Measurements from ENCODE around the gene ARMCX2. TPM values are rescaled to one million over a fixed set of nuclear protein-coding genes. Genes with fewer than 3 reads are reported as not detected.

ARMCX2 gene
- total and polyA plus RNA-seq, 2 experiments from 2014 or later: 47.8 to 118 TPM

DNA sequence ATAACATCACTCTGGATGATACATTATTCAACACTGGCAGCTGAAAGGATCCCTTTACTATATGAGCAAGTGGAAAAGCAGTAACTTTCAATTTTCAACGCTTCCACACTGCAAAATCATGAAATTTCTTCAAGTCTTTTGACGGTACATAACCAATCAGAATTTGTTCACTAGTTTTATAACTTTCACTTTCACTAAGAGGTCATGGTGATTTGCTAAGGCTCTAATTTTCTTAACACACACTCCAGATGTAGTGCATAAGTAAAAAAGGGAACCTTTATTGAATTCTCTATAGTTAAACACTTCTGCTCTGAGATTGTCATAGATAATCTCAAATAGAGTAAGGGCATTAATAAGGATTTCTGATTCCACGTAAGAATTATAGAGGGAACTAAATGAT is 4.1 kb downstream of the ARMCX2 start:
- DNase-seq (ENCODE audit: low spot score) (no peak), ATAC-seq (no peak)
- Mint-ChIP-seq H3K27ac (no peak overlapping the region), H3K4me3 (no peak overlapping the region), H3K9me3 (no peaks in the 10 kb centered on the region), H3K36me3 (ENCODE audit: low read depth) (peaks cover 24% of the 10 kb centered on the region), H3K4me1 (peaks cover 17% of the 10 kb centered on the region), H3K27me3 (ENCODE audit: insufficient read depth, low read depth, poor library complexity) (peaks cover 3% of the 10 kb centered on the region)
- Histone ChIP-seq H3K79me2 (replicated peaks; ENCODE audit: insufficient read depth) (0 out of 2 replicates have a peak, but pooled peaks cover 3% of the 10 kb centered on the region), H3K27ac (ENCODE audit: low read depth) (no peak overlapping the region), H3F3A (replicated peaks; ENCODE audit: low read depth) (no peaks in the 10 kb centered on the region), H3K27me3 (ENCODE audit: insufficient read depth) (no peaks in the 10 kb centered on the region), H4K20me1 (replicated peaks; ENCODE audit: insufficient read depth) (no peaks in the 10 kb centered on the region), H2AFZ (no peak overlapping the region), H3K4me3 (no peak overlapping the region), H3K36me3 (ENCODE audit: insufficient read depth) (no peaks in the 10 kb centered on the region), H3K4me1 (ENCODE audit: insufficient read depth) (peaks cover 4% of the 10 kb centered on the region; the same call in 1 of the 2 replicates), H3K4me2 (no peak overlapping the region), H3K9me2 (ENCODE audit: insufficient read depth) (no peaks in the 10 kb centered on the region)
- TF ChIP-seq POLR2AphosphoS5 (IDR thresholded peaks at IDR 0.05; ENCODE audit: low read depth) (no peak), ZNF114 (CRISPR knock-in tag; IDR thresholded peaks at IDR 0.05) (no peak), CREB1 (CRISPR knock-in tag; IDR thresholded peaks at IDR 0.05; ENCODE audit: low read depth) (no peak), NANOG (IDR thresholded peaks at IDR 0.05; ENCODE audit: borderline replicate concordance) (no peak), EZH2phosphoT487 (IDR thresholded peaks at IDR 0.05; ENCODE audit: unreplicated experiment) (no peak), ZNF331 (CRISPR knock-in tag; IDR thresholded peaks at IDR 0.05; ENCODE audit: low read depth) (no peak), STAT1 (IDR thresholded peaks at IDR 0.05; ENCODE audit: unreplicated experiment) (no peak), EZH2 (IDR thresholded peaks at IDR 0.05; ENCODE audit: low read depth, unreplicated experiment) (no peak), JUNB (IDR thresholded peaks at IDR 0.05; ENCODE audit: unreplicated experiment) (no peak)
- TF ChIP-seq, protein P1, sequence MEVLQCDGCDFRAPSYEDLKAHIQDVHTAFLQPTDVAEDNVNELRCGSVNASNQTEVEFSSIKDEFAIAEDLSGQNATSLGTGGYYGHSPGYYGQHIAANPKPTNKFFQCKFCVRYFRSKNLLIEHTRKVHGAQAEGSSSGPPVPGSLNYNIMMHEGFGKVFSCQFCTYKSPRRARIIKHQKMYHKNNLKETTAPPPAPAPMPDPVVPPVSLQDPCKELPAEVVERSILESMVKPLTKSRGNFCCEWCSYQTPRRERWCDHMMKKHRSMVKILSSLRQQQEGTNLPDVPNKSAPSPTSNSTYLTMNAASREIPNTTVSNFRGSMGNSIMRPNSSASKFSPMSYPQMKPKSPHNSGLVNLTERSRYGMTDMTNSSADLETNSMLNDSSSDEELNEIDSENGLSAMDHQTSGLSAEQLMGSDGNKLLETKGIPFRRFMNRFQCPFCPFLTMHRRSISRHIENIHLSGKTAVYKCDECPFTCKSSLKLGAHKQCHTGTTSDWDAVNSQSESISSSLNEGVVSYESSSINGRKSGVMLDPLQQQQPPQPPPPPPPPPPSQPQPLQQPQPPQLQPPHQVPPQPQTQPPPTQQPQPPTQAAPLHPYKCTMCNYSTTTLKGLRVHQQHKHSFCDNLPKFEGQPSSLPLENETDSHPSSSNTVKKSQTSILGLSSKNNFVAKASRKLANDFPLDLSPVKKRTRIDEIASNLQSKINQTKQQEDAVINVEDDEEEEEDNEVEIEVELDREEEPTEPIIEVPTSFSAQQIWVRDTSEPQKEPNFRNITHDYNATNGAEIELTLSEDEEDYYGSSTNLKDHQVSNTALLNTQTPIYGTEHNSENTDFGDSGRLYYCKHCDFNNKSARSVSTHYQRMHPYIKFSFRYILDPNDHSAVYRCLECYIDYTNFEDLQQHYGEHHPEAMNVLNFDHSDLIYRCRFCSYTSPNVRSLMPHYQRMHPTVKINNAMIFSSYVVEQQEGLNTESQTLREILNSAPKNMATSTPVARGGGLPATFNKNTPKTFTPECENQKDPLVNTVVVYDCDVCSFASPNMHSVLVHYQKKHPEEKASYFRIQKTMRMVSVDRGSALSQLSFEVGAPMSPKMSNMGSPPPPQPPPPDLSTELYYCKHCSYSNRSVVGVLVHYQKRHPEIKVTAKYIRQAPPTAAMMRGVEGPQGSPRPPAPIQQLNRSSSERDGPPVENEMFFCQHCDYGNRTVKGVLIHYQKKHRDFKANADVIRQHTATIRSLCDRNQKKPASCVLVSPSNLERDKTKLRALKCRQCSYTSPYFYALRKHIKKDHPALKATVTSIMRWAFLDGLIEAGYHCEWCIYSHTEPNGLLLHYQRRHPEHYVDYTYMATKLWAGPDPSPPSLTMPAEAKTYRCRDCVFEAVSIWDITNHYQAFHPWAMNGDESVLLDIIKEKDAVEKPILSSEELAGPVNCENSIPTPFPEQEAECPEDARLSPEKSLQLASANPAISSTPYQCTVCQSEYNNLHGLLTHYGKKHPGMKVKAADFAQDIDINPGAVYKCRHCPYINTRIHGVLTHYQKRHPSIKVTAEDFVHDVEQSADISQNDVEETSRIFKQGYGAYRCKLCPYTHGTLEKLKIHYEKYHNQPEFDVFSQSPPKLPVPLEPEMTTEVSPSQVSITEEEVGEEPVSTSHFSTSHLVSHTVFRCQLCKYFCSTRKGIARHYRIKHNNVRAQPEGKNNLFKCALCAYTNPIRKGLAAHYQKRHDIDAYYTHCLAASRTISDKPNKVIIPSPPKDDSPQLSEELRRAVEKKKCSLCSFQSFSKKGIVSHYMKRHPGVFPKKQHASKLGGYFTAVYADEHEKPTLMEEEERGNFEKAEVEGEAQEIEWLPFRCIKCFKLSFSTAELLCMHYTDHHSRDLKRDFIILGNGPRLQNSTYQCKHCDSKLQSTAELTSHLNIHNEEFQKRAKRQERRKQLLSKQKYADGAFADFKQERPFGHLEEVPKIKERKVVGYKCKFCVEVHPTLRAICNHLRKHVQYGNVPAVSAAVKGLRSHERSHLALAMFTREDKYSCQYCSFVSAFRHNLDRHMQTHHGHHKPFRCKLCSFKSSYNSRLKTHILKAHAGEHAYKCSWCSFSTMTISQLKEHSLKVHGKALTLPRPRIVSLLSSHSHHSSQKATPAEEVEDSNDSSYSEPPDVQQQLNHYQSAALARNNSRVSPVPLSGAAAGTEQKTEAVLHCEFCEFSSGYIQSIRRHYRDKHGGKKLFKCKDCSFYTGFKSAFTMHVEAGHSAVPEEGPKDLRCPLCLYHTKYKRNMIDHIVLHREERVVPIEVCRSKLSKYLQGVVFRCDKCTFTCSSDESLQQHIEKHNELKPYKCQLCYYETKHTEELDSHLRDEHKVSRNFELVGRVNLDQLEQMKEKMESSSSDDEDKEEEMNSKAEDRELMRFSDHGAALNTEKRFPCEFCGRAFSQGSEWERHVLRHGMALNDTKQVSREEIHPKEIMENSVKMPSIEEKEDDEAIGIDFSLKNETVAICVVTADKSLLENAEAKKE (CRISPR knock-in tag; IDR thresholded peaks at IDR 0.05): no peak
- TF ChIP-seq, protein P2, sequence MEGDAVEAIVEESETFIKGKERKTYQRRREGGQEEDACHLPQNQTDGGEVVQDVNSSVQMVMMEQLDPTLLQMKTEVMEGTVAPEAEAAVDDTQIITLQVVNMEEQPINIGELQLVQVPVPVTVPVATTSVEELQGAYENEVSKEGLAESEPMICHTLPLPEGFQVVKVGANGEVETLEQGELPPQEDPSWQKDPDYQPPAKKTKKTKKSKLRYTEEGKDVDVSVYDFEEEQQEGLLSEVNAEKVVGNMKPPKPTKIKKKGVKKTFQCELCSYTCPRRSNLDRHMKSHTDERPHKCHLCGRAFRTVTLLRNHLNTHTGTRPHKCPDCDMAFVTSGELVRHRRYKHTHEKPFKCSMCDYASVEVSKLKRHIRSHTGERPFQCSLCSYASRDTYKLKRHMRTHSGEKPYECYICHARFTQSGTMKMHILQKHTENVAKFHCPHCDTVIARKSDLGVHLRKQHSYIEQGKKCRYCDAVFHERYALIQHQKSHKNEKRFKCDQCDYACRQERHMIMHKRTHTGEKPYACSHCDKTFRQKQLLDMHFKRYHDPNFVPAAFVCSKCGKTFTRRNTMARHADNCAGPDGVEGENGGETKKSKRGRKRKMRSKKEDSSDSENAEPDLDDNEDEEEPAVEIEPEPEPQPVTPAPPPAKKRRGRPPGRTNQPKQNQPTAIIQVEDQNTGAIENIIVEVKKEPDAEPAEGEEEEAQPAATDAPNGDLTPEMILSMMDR (conservative IDR thresholded peaks at IDR 0.05; ENCODE audit: low read depth in 2 of 2): no peak
- TF ChIP-seq, protein P3, sequence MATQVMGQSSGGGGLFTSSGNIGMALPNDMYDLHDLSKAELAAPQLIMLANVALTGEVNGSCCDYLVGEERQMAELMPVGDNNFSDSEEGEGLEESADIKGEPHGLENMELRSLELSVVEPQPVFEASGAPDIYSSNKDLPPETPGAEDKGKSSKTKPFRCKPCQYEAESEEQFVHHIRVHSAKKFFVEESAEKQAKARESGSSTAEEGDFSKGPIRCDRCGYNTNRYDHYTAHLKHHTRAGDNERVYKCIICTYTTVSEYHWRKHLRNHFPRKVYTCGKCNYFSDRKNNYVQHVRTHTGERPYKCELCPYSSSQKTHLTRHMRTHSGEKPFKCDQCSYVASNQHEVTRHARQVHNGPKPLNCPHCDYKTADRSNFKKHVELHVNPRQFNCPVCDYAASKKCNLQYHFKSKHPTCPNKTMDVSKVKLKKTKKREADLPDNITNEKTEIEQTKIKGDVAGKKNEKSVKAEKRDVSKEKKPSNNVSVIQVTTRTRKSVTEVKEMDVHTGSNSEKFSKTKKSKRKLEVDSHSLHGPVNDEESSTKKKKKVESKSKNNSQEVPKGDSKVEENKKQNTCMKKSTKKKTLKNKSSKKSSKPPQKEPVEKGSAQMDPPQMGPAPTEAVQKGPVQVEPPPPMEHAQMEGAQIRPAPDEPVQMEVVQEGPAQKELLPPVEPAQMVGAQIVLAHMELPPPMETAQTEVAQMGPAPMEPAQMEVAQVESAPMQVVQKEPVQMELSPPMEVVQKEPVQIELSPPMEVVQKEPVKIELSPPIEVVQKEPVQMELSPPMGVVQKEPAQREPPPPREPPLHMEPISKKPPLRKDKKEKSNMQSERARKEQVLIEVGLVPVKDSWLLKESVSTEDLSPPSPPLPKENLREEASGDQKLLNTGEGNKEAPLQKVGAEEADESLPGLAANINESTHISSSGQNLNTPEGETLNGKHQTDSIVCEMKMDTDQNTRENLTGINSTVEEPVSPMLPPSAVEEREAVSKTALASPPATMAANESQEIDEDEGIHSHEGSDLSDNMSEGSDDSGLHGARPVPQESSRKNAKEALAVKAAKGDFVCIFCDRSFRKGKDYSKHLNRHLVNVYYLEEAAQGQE (IDR thresholded peaks at IDR 0.05; ENCODE audit: unreplicated experiment): no peak
- TF ChIP-seq, protein P4, sequence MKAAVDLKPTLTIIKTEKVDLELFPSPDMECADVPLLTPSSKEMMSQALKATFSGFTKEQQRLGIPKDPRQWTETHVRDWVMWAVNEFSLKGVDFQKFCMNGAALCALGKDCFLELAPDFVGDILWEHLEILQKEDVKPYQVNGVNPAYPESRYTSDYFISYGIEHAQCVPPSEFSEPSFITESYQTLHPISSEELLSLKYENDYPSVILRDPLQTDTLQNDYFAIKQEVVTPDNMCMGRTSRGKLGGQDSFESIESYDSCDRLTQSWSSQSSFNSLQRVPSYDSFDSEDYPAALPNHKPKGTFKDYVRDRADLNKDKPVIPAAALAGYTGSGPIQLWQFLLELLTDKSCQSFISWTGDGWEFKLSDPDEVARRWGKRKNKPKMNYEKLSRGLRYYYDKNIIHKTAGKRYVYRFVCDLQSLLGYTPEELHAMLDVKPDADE (IDR thresholded peaks at IDR 0.05): no peak

All from GM23338 (cell line).